ENCODE results near the gene FARS2.

GRCh38 chr6:5318617-5319272, 57.4 kb downstream of the FARS2 start:
- TF ChIP-seq CTCF (IDR thresholded peaks at IDR 0.05) (no peak), POLR2A (IDR thresholded peaks at IDR 0.05) (no peak), EP300 (IDR thresholded peaks at IDR 0.05) (no peak), POLR2AphosphoS5 (IDR thresholded peaks at IDR 0.05) (no peak)
